Measurements from ENCODE around the gene PDAP1. TPM values are rescaled to one million over a fixed set of nuclear protein-coding genes. Genes with fewer than 3 reads are reported as not detected.
A peak's percentile ranks its signal among the peaks of the same experiment; 100 is the strongest.

PDAP1 gene
- total RNA-seq, 1 experiment from 2014 or later = 144 TPM

- DNase-seq (ENCODE audit: low read depth) = no peak
Measured at GRCh38 chr7:99424932-99425730, 16.7 kb upstream of the PDAP1 start.

- no peak for DNase-seq (ENCODE audit: low read depth)
Measured at GRCh38 chr7:99422625-99423024, 14.2 kb upstream of the PDAP1 start.

GRCh38 chr7:99422186-99422585, 13.8 kb upstream of the PDAP1 start:
- no peak for DNase-seq (ENCODE audit: low read depth)

GRCh38 chr7:99420986-99421385, 12.6 kb upstream of the PDAP1 start:
- no peak for DNase-seq (ENCODE audit: low read depth)

- DNase-seq (ENCODE audit: low read depth) = no peak
Measured at GRCh38 chr7:99420213-99420612, 11.8 kb upstream of the PDAP1 start.

- no peak for DNase-seq (ENCODE audit: low read depth)
Measured at GRCh38 chr7:99419323-99420021, 11.1 kb upstream of the PDAP1 start.

GRCh38 chr7:99418260-99418659, 9.9 kb upstream of the PDAP1 start:
- no peak for DNase-seq (ENCODE audit: low read depth)

- DNase-seq (ENCODE audit: low read depth) = peak; percentile 60
Measured at GRCh38 chr7:99415513-99416127, 7.2 kb upstream of the PDAP1 start.

GRCh38 chr7:99410635-99411034, 2.2 kb upstream of the PDAP1 start:
- no peak for DNase-seq (ENCODE audit: low read depth)

GRCh38 chr7:99409806-99410205, 1.4 kb upstream of the PDAP1 start:
- DNase-seq (ENCODE audit: low read depth) = no peak

- DNase-seq (ENCODE audit: low read depth) = no peak
Measured at GRCh38 chr7:99409192-99409572, 785 bp upstream of the PDAP1 start.

GRCh38 chr7:99407872-99408378, 472 bp downstream of the PDAP1 start:
- DNase-seq (ENCODE audit: low read depth) = peak; percentile 78

- no peak for DNase-seq (ENCODE audit: low read depth)
Measured at GRCh38 chr7:99406557-99406956, 1.8 kb downstream of the PDAP1 start.

- no peak for DNase-seq (ENCODE audit: low read depth)
Measured at GRCh38 chr7:99404977-99405320, 3.4 kb downstream of the PDAP1 start.

- peak; percentile 42 for DNase-seq (ENCODE audit: low read depth)
Measured at GRCh38 chr7:99404235-99404976, 4.0 kb downstream of the PDAP1 start.

GRCh38 chr7:99403764-99404163, 4.6 kb downstream of the PDAP1 start:
- DNase-seq (ENCODE audit: low read depth) = no peak

- DNase-seq (ENCODE audit: low read depth) = no peak
Measured at GRCh38 chr7:99402854-99403253, 5.5 kb downstream of the PDAP1 start.

- no peak for DNase-seq (ENCODE audit: low read depth)
Measured at GRCh38 chr7:99399597-99399996, 8.8 kb downstream of the PDAP1 start.

GRCh38 chr7:99398891-99399445, 9.4 kb downstream of the PDAP1 start:
- no peak for DNase-seq (ENCODE audit: low read depth)

GRCh38 chr7:99397297-99397983, 11.0 kb downstream of the PDAP1 start:
- DNase-seq (ENCODE audit: low read depth) = no peak
